ENCODE measurements around the gene CYP27B1.

DNA sequence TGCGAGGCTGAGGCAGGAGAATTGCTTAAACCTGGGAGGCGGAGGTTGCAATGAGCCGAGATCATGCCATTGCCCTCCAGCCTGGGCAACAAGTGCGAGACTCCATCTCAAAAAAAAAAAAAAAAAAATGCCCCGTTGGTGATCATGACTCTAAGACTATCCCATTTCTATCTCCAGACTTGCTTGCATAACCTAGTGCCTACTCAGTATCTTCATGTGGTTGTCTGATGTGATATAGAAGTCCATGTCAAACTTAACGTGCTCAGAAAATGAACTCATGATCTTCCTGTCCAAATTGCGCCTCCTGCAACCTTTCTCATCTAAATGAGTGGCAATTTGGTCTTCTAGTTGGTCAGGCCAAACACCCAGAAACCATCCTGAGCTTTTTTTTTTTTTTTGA lies 11.0 kb upstream of the CYP27B1 start:
- TF ChIP-seq, protein P1, sequence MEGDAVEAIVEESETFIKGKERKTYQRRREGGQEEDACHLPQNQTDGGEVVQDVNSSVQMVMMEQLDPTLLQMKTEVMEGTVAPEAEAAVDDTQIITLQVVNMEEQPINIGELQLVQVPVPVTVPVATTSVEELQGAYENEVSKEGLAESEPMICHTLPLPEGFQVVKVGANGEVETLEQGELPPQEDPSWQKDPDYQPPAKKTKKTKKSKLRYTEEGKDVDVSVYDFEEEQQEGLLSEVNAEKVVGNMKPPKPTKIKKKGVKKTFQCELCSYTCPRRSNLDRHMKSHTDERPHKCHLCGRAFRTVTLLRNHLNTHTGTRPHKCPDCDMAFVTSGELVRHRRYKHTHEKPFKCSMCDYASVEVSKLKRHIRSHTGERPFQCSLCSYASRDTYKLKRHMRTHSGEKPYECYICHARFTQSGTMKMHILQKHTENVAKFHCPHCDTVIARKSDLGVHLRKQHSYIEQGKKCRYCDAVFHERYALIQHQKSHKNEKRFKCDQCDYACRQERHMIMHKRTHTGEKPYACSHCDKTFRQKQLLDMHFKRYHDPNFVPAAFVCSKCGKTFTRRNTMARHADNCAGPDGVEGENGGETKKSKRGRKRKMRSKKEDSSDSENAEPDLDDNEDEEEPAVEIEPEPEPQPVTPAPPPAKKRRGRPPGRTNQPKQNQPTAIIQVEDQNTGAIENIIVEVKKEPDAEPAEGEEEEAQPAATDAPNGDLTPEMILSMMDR (IDR thresholded peaks at IDR 0.05; ENCODE audit: low read depth, low read length) = no peak
- TF ChIP-seq MAX (IDR thresholded peaks at IDR 0.05; ENCODE audit: low read depth, low read length) = no peak
